Spleen (tissue), 11 donors: ENCODE data around the gene MX1. TPM values are rescaled to one million over a fixed set of nuclear protein-coding genes. Genes with fewer than 3 reads are reported as not detected.
A peak's percentile ranks its signal among the peaks of the same experiment; 100 is the strongest.

Source experiments
- DNase-seq: peaks from one replicate; pipeline ENCODE4 v3.0.0-alpha.2; 2020
- H3K27ac ChIP-seq, 8 donors: fragments of 200-600 bp; sonication (generic) in 7 of 8; 1 replicate in 4 of 8; 2 replicates in 4 of 8; pipeline versions ENCODE4 v1.5.0 to v1.8.0; 2016 to 2021; ENCODE audit warnings: inconsistent platforms in 4 of 8, mild to moderate bottlenecking in 4 of 8, moderate library complexity in 1 of 8
- H3K27me3 ChIP-seq, 7 donors: fragments of 200-600 bp; sonication (generic) in 6 of 7; replicated peaks in 1 of 7; 1 replicate in 4 of 7; 2 replicates in 3 of 7; pipeline versions ENCODE4 v1.5.0 to v1.8.0; 2016 to 2021; ENCODE audit warnings: inconsistent platforms in 3 of 7, mild to moderate bottlenecking in 1 of 7
- H3K36me3 ChIP-seq, 6 donors: fragments of 200-600 bp; sonication (generic) in 5 of 6; 1 replicate in 4 of 6; 2 replicates in 2 of 6; pipeline versions ENCODE4 v1.5.0 to v1.8.0; 2016 to 2021; ENCODE audit warnings: inconsistent platforms in 2 of 6
- H3K4me1 ChIP-seq, 6 donors: fragments of 200-600 bp; sonication (generic) in 5 of 6; 1 replicate in 3 of 6; 2 replicates in 3 of 6; pipeline versions ENCODE4 v1.5.0 to v1.8.0; 2016 to 2021; ENCODE audit warnings: inconsistent platforms in 3 of 6
- H3K4me3 ChIP-seq, 8 donors: fragments of 200-600 bp; sonication (generic) in 7 of 8; 1 replicate in 4 of 8; 2 replicates in 4 of 8; pipeline versions ENCODE4 v1.5.0 to v1.8.0; 2016 to 2021; ENCODE audit warnings: inconsistent platforms in 4 of 8, mild to moderate bottlenecking in 4 of 8, moderate library complexity in 2 of 8
- H3K9me3 ChIP-seq, 8 donors: fragments of 200-600 bp; sonication (generic) in 7 of 8; 1 replicate in 4 of 8; 2 replicates in 4 of 8; pipeline versions ENCODE4 v1.5.0 to v1.8.0; 2016 to 2021; ENCODE audit warnings: inconsistent platforms in 4 of 8
- CTCF ChIP-seq, 11 experiments: fragments of 200-600 bp in 7 of 11; fragments of 450-650 bp in 4 of 11; sonication (generic) in 4 of 11; IDR thresholded peaks in 8 of 11; conservative IDR thresholded peaks in 3 of 11; 1 replicate in 7 of 11; 2 replicates in 4 of 11; pipeline versions ENCODE4 v1.4.0 to v1.8.0; 2016 to 2021; ENCODE audit warnings: antibody characterized with exemption in 11 of 11, inconsistent platforms in 4 of 11, mild to moderate bottlenecking in 1 of 11
- POLR2A ChIP-seq, 3 donors: fragments of 450-650 bp; IDR thresholded peaks; one replicate each; pipeline ENCODE4 v1.5.1; 2017; ENCODE audit warnings: antibody characterized with exemption in 3 of 3, mild to moderate bottlenecking in 1 of 3
- POLR2AphosphoS5 ChIP-seq, 3 donors: sonication (generic); formaldehyde crosslinking; IDR thresholded peaks; one replicate each; pipeline ENCODE4 v1.5.1; 2017; ENCODE audit warnings: antibody characterized with exemption in 3 of 3
- WGBS, 5 donors: extraction: QIAGEN DNeasy Blood & Tissue Kit in 3 of 5; methylation state at CpG; one replicate each; pipeline versions ENCODE4 v1.1.5 to v1.1.7; 2013 to 2018; 5-methylcytosine and 5-hydroxymethylcytosine counted together
- intact Hi-C: fragments of 100-400 bp; cut with DNase I; formaldehyde crosslinking; loops from one replicate; pipeline ENCODE4 v1.15.0; 2023; ENCODE audit warnings: low total_unique reads
- polyA plus RNA-seq, 3 donors: library from polyadenylated mRNA; stranded (reverse); fragments of 200-250 nt; gene quantifications; one replicate each; pipeline ENCODE4 v1.2.1, GENCODE V29; 2013
- total RNA-seq, 7 donors: library from RNA; depleted of rRNA in 3 of 7; stranded (reverse); fragments of >200 nt in 3 of 7; fragmentation: NEBNext Ultra II Directional in 4 of 7; extraction: Animal tissue kit (Norgen Biotek cat#: 25700) in 4 of 7; gene quantifications; one replicate each; pipeline versions ENCODE4 v1.1.0 to v1.2.1, GENCODE V29; 2016 to 2021
- donor health status: healthy with polysubstance abuse.
- donor health status: DM: no; HTN: no; CAD: no; lungs with moderate emphysema.
- donor health status: DM: no; HTN: no; CAD: no.
- donor health status: Bipolar disorder and iron deficiency.
- donor health status: healthy.
- donor health status: DM: no; HTN: no; CAD: no.
- donor health status: DM: yes; HTN: yes; CAD: no.

MX1 gene
- total and polyA plus RNA-seq, 10 donors: 32.8 to 148 (median 90.1) TPM

GRCh38 chr21:41441546-41441945 is 15.5 kb downstream of the MX1 start:
- no peak for DNase-seq
- H3K9me3 ChIP-seq: no peaks in the 10 kb centered on the region
- no peak overlapping the region for H3K4me3 ChIP-seq
- H3K27me3 ChIP-seq: no peaks in the 10 kb centered on the region
- intact Hi-C loops: no loop called here
- peaks cover 13 to 100% (median 94%) of the 10 kb centered on the region in 6 donors for H3K36me3 ChIP-seq
- TF ChIP-seq POLR2A (IDR thresholded peaks at IDR 0.05) (no peak), CTCF (IDR thresholded peaks at IDR 0.05 in 8 of 11, conservative IDR thresholded peaks at IDR 0.05 in 3 of 11) (no peak), POLR2AphosphoS5 (IDR thresholded peaks at IDR 0.05) (no peak)
- H3K4me1 ChIP-seq: peaks cover 0 to 9% (median 0%) of the 10 kb centered on the region in 6 donors
- H3K27ac ChIP-seq: peak overlapping the region in 3 of 8 donors; percentile 52 to 73 (median 55)
- WGBS, 5 donors: 93 to 96% (median 95%) methylated on average over 14 of the region's 14 CpGs

GRCh38 chr21:41442481-41443186 is 16.6 kb downstream of the MX1 start:
- Histone ChIP-seq H3K4me1 (peaks cover 0 to 9% (median 0%) of the 10 kb centered on the region in 6 donors), H3K36me3 (peaks cover 9 to 100% (median 94%) of the 10 kb centered on the region in 6 donors), H3K9me3 (no peaks in the 10 kb centered on the region), H3K27me3 (no peaks in the 10 kb centered on the region), H3K4me3 (no peak overlapping the region), H3K27ac (peak overlapping the region in 6 of 8 donors; percentile 23 to 73 (median 43))
- intact Hi-C loops: no loop called here
- 95 to 97% (median 96%) methylated on average over 2 of the region's 2 CpGs for WGBS, 5 donors
- DNase-seq: no peak
- TF ChIP-seq POLR2AphosphoS5 (IDR thresholded peaks at IDR 0.05): no peak
- TF ChIP-seq CTCF (IDR thresholded peaks at IDR 0.05 in 8 of 11, conservative IDR thresholded peaks at IDR 0.05 in 3 of 11): no peak
- TF ChIP-seq POLR2A (IDR thresholded peaks at IDR 0.05): no peak

- Histone ChIP-seq H3K27ac (peak overlapping the region in 4 of 8 donors; percentile 43 to 73 (median 48)), H3K4me3 (no peak overlapping the region), H3K27me3 (no peaks in the 10 kb centered on the region), H3K9me3 (no peaks in the 10 kb centered on the region), H3K4me1 (peaks cover 0 to 9% (median 0%) of the 10 kb centered on the region in 6 donors), H3K36me3 (peaks cover 9 to 100% (median 90%) of the 10 kb centered on the region in 6 donors)
- peak; percentile 19 for DNase-seq
- WGBS, 5 donors: 88 to 96% (median 93%) methylated on average over 7 of the region's 7 CpGs
- no peak for TF ChIP-seq CTCF (IDR thresholded peaks at IDR 0.05 in 8 of 11, conservative IDR thresholded peaks at IDR 0.05 in 3 of 11)
- no peak for TF ChIP-seq POLR2A (IDR thresholded peaks at IDR 0.05)
- no peak for TF ChIP-seq POLR2AphosphoS5 (IDR thresholded peaks at IDR 0.05)
- intact Hi-C loops: no loop called here
Observed at GRCh38 chr21:41443562-41443961, 17.5 kb downstream of the MX1 start.

GRCh38 chr21:41444703-41445464 is 18.8 kb downstream of the MX1 start:
- Histone ChIP-seq H3K36me3 (peaks cover 9 to 100% (median 87%) of the 10 kb centered on the region in 6 donors), H3K27ac (peak overlapping the region in 7 of 8 donors; percentile 35 to 77 (median 67)), H3K27me3 (no peaks in the 10 kb centered on the region), H3K4me3 (no peak overlapping the region), H3K4me1 (peaks cover 0 to 9% (median 0%) of the 10 kb centered on the region in 6 donors), H3K9me3 (no peaks in the 10 kb centered on the region)
- TF ChIP-seq CTCF (IDR thresholded peaks at IDR 0.05 in 8 of 11, conservative IDR thresholded peaks at IDR 0.05 in 3 of 11): no peak
- no peak for TF ChIP-seq POLR2A (IDR thresholded peaks at IDR 0.05)
- no peak for TF ChIP-seq POLR2AphosphoS5 (IDR thresholded peaks at IDR 0.05)
- WGBS, 5 donors: 80 to 86% (median 81%) methylated on average over 13 of the region's 13 CpGs
- DNase-seq: peak; percentile 39
- intact Hi-C loops: no loop called here
